Measurements from ENCODE around the gene HOXD9.

Gene HOXD9

DNA sequence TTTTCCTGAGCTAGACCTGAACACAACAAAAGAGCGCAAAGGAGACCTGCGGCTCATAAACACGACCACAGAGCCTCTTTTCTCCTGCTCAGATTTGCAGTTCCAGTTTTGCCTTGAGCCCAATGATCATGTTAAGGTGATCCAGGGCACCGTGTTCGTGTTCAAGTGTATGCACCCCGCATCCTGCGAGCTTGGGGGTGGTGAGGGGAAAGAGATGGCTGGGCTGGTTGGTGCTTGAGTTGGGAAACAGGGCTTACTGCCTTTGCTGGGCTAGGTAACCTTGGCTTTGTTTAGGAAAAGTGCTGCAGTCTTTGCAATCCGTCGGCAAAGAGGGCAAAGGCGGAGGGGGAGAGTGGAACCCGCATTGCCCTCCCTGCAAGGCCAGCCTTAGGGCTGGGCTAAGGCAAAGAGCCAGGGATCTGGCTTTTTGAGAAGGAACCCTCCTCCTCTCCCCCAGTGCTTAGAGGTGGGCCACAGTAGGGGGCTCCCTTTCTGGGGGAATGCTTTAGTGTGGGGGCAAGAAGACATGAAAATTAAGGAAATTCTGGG is 4.6 kb upstream of the HOXD9 start:
- ATAC-seq (ENCODE audit: low read depth) (no peak), DNase-seq (ENCODE audit: low spot score in 2 of 2) (no peak)
- Mint-ChIP-seq H3K4me1 (peaks cover 4% of the 10 kb centered on the region), H3K36me3 (no peaks in the 10 kb centered on the region), H3K4me3 (no peak overlapping the region), H3K9me3 (no peaks in the 10 kb centered on the region), H3K27ac (no peak overlapping the region), H3K27me3 (peaks cover 35% of the 10 kb centered on the region)

DNA sequence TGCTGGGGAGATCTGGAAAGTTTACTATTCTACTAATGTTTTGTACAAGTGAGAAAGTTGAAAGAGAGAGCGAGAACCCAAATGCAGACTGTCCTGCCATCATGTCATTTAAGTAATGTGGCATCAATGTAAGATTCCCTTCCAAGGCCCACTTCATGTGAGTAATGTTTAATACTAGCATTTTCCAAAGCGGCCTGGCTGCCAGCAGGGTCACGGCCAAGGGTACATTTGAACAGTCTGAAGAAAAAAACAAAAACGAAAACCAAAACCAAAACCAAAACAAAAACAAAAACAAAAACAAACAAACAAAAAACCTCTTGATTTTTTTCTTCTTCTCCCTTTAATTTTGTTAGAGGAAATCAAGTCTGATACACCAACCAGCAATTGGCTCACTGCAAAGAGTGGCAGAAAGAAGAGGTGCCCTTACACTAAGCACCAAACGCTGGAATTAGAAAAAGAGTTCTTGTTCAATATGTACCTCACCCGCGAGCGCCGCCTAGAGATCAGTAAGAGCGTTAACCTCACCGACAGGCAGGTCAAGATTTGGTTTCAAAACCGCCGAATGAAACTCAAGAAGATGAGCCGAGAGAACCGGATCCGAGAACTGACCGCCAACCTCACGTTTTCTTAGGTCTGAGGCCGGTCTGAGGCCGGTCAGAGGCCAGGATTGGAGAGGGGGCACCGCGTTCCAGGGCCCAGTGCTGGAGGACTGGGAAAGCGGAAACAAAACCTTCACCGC is 3.7 kb upstream of the HOXD9 start:
- no peaks in the 10 kb centered on the region for H3K9me3 Mint-ChIP-seq
- no peaks in the 10 kb centered on the region for H3K36me3 Mint-ChIP-seq
- H3K4me3 Mint-ChIP-seq: no peak overlapping the region
- peaks cover 4% of the 10 kb centered on the region for H3K4me1 Mint-ChIP-seq
- no peak overlapping the region for H3K27ac Mint-ChIP-seq
- no peak for ATAC-seq (ENCODE audit: low read depth)
- H3K27me3 Mint-ChIP-seq: peaks cover 36% of the 10 kb centered on the region
- no peak for DNase-seq (ENCODE audit: low spot score in 2 of 2)

DNA sequence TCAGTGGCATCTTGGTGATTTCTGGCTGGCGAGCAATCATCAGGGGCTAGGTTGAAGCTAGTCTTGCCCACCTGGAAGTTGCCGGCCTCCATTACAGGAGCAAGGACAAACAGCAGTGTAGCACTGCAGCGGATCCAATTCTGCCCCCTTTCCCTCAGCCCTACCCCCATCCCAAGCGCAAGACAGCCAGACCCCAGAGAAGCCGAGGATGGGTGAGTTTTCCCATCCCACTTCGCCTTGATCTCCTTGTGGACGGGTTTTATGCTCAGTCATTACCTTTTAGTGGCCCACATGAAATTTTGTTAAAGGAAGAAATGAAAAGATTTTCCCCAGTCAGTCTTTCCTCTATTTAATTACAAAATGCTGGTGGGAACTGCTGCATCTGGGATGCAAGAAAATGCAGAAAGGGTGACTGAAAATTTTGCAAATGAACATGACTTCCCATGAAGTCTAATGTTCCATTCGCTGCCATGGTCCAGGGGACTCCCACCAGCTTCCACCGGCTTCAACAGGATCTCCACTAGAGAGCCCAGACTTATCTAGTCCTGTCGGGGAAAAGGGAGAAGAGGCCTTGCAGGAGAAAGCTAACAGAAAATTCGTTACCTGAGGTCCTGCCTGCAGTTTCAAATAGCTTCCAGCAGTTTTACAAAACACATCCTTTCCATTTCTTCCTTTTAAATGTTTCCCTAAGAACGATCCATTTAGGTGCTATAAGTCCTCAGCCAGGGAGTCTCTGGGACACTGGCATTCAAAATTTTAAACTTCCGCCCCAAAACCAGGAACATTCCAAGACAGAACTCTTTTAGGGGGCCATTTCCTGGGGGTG is 1.9 kb upstream of the HOXD9 start:
- Mint-ChIP-seq H3K9me3 (no peaks in the 10 kb centered on the region), H3K27me3 (peaks cover 41% of the 10 kb centered on the region), H3K4me1 (peaks cover 4% of the 10 kb centered on the region), H3K36me3 (no peaks in the 10 kb centered on the region), H3K27ac (no peak overlapping the region), H3K4me3 (no peak overlapping the region)
- DNase-seq (ENCODE audit: low spot score in 2 of 2): no peak
- ATAC-seq (ENCODE audit: low read depth): no peak

DNA sequence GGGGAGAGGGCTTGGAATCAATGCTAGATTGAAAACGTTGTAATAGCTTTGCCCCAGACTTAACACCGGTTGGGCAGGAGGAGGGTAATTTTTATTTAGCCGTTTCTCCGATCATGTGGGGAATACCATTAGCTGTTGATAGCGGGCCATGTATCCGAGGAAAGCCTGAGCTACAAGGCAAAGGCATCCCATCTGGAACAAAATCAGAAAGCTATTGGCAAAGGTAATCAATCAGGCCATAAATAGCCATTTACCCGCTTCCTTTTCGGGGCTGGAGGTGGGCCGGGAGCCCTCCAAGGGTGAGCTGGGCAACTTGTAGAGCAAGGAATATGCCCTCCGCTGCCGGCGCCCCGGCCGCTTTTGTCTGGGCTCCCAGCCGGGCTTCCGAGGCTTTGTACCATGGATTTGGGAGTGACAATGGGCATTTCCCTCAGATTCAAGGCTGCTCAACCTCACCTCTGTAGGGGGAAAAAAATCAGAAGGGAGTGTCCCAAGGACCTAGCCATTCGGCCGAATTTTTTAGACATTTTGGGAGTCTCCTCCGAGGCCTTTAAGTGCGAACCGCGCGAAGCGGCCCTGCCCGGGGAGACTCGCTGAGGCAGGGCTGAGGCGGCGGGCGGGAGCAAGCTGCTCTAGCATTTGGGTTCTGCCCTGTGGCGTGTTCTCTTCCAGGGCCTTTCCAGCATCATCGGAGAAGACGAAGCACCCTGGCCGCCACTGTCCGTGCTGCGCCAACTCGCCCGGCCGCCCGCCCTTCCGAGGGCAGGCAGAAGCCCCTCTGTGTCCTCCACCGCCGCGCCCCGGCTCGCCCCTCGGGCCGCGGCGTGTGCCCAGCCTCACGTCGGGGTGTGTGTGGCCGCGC is 1.1 kb upstream of the HOXD9 start:
- ATAC-seq (ENCODE audit: low read depth): no peak
- Mint-ChIP-seq H3K4me3 (no peak overlapping the region), H3K27ac (no peak overlapping the region)

DNA sequence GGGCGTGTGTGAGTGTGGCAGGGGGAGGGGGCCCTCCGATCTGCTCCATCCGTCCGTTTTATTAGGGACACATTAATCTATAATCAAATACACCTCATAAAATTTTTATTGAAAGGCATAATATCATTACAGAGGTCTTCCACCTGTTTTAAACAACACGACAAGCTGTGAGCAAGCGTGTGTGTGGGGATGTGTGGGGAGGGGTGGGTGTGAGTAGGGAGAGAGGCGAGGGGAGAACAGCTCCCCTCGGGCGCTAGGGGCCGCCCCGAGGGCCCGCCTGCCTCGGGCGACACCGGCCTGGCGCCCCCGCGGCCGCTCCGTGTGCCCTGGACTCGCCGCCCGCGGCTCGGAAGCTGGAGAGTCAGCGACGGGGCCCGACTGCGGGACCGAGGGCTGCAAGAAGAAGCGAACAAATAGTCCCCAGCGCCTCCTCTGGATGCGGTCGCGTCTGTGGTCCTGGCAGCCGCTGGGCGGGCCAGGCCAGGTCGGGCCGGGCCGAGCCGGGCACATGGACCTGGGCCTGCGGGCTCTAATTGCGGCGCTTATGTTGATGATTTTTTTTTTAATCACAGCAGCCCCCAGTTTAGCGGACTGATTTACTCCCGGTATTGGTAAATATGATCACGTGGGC is 352 bp upstream of the HOXD9 start:
- peaks cover 4% of the 10 kb centered on the region for H3K4me1 Mint-ChIP-seq
- H3K4me3 Mint-ChIP-seq: no peak overlapping the region
- no peaks in the 10 kb centered on the region for H3K9me3 Mint-ChIP-seq
- H3K27me3 Mint-ChIP-seq: peaks cover 35% of the 10 kb centered on the region
- H3K36me3 Mint-ChIP-seq: no peaks in the 10 kb centered on the region
- H3K27ac Mint-ChIP-seq: no peak overlapping the region
- DNase-seq (ENCODE audit: low spot score in 2 of 2): no peak
- ATAC-seq (ENCODE audit: low read depth): no peak

More for the DNA sequence above, 1.1 kb upstream of the HOXD9 start:
- peaks cover 40% of the 10 kb centered on the region for H3K27me3 Mint-ChIP-seq
- no peak for DNase-seq (ENCODE audit: low spot score in 2 of 2)
- no peaks in the 10 kb centered on the region for H3K9me3 Mint-ChIP-seq
- no peaks in the 10 kb centered on the region for H3K36me3 Mint-ChIP-seq
- H3K4me1 Mint-ChIP-seq: peaks cover 4% of the 10 kb centered on the region

DNA sequence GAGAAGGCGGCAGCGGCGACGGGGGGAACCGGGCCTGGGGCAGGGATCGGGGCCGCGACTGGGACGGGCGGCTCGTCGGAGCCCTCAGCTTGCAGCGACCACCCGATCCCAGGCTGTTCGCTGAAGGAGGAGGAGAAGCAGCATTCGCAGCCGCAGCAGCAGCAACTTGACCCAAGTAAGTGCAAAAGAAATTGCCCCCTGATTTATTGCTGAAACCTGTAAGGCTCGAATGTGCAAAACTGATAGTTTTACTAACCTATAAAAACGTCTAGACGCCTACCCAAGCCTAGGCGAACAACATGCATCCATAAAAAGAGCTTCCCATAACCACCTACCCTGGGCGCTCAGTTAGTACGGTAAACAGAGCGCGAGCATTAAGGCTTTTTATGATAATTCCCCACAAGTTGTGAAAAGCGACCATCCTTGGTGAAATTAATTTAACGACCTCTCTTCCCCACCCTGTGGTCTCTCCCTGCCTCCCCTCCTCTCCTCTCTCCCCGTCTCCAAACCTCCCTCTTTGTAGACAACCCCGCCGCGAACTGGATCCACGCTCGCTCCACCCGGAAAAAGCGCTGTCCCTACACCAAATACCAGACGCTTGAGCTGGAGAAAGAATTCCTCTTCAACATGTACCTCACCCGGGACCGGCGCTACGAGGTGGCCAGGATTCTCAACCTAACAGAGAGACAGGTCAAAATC is 1.0 kb downstream of the HOXD9 start:
- ATAC-seq (ENCODE audit: low read depth) (no peak), DNase-seq (ENCODE audit: low spot score in 2 of 2) (no peak)
- Mint-ChIP-seq H3K27ac (no peak overlapping the region), H3K9me3 (no peaks in the 10 kb centered on the region), H3K36me3 (no peaks in the 10 kb centered on the region), H3K4me3 (no peak overlapping the region), H3K4me1 (peaks cover 2% of the 10 kb centered on the region), H3K27me3 (peaks cover 36% of the 10 kb centered on the region)

DNA sequence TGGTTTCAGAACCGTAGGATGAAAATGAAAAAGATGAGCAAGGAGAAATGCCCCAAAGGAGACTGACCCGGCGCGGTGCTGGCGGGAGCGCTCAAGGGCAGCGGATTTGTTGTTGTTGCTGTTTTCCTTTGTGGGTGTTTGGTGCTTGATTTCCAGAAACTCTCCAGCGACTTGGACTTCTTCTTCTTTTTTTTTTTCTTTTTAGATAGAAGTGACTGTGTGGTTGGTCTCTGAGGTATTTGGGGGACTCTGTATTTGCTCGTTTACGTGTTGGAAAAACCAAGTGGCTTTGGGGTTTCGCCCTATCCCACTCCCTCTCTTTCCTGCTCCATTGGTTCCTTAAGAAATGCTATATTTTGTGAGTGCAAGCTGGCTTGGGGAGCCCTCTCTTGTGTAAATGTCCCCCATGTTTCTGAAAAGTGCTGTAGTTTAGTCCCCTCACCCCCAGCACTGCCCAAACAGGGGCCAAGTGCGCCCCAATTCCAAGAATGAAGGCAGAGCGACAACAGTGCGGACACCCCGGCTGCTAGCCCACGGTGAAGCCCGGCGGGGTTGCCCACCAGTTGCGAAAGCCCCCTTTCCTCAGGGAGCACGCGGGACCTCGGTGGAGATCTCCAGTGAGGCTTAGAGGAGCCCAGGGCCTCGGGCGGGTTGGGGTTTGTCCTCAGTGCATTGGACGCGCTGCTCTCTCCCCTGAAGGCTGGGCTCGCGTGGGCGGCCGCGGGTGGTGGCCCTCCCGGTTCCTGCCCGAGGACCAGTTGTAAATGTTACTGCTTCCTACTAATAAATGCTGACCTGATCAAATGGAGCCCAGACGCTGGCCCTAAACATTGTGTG is 1.8 kb downstream of the HOXD9 start:
- Mint-ChIP-seq H3K9me3 (no peaks in the 10 kb centered on the region), H3K27me3 (peaks cover 34% of the 10 kb centered on the region), H3K4me1 (peaks cover 2% of the 10 kb centered on the region), H3K27ac (peak overlapping the region; percentile 24), H3K36me3 (no peaks in the 10 kb centered on the region), H3K4me3 (no peak overlapping the region)
- DNase-seq (ENCODE audit: low spot score in 2 of 2) (no peak), ATAC-seq (ENCODE audit: low read depth) (no peak)

DNA sequence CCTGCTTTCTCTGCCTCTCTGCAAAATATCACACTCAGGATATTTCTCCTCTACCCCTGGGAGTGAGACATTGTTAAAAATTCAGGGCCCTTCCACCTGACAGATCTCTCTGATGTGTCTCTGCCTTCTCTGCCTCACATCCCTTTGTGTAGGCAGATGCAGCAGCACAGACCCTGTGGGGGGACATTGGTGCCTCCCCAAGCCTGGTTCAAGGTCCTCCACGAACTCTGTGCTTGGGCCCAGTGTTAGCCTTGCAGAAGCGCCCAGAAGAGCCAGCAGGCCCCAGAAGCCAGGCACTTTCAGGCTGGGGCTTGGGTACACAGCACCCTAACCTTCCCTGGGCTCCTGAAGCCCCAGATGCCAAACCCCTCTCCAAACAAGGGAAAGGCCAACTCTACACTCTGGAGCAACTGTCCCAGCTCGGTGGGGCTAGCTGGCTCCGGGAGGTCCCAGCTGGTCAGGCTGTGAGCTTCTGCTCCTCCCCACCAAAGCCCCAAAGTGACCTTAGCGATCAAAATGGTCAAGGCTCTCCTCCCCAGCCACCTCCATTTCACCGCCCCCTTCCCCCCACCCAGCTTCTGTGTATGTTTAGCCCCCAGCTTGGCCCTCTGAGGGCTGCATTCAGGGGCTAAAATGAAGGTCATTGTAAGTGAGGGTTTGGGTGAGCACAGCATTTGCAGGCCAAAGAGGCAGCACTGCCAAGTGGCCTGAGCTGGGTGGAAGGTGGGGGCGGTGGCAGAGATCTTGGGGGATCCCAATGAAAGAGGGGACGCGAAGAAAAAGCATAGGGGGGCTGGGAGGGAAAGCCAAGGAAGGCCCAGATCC is 2.6 kb downstream of the HOXD9 start:
- ATAC-seq (ENCODE audit: low read depth) (no peak), DNase-seq (ENCODE audit: low spot score in 2 of 2) (no peak)
- Mint-ChIP-seq H3K4me3 (no peak overlapping the region), H3K27ac (peak overlapping the region; percentile 24), H3K9me3 (no peaks in the 10 kb centered on the region), H3K27me3 (peaks cover 27% of the 10 kb centered on the region), H3K4me1 (peaks cover 2% of the 10 kb centered on the region), H3K36me3 (no peaks in the 10 kb centered on the region)

DNA sequence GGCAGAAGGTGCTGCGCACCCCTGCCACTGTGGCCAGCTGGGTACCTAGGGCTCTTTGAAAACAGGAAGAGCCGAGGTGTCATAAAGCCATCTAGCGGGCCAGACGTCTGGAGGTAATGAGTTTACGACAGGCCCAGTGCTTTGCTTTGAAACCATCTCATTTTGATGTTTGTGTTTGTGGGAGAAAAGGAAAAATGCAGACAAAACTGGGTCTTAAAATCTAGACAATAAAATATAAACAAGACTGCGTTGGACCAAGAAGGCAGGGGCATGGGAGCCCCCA is 3.2 kb downstream of the HOXD9 start:
- Mint-ChIP-seq H3K36me3 (no peaks in the 10 kb centered on the region), H3K27me3 (peaks cover 24% of the 10 kb centered on the region), H3K9me3 (no peaks in the 10 kb centered on the region), H3K4me3 (no peak overlapping the region), H3K27ac (no peak overlapping the region), H3K4me1 (peaks cover 2% of the 10 kb centered on the region)
- ATAC-seq (ENCODE audit: low read depth) (no peak), DNase-seq (ENCODE audit: low spot score in 2 of 2) (no peak)

DNA sequence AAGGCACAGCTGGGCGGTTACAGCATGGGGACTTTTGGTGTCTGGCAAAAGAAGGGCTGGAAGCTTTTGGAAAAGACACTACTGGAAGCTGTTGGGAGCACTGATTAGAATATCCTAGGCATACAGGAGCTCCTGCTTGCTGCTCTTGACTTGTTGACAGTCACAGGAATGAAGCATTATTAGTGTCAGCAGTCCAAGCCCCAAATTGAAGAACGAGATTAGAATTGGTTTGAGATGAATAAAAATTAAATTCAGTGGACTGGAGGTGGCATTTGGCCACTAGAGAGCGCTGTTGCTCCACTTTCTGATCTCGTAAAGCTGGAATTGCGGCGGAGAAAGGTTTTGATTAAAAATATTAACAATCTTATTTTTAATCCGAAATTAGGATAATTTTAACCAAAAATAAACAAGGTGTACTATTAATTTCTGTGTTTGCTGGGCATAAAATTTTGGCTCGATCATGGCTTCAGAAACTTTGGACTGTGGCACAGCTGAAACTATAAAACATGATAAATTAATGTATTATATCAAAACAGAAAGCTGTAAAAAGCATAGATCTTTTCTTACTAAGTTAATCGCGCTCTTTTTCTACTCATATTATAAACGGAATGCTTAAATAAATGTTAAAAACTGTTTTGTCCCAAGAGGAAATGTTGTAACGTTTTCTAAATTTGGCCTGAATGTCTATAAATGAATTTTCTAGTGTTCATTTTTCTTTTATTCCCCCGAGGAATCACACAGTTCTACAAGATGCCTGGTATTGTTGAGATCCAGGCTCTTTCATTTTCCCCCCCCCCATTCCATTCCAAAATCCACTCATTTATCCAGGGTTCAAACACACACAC is 4.6 kb downstream of the HOXD9 start:
- Mint-ChIP-seq H3K27ac (peak overlapping the region; percentile 78), H3K27me3 (peaks cover 30% of the 10 kb centered on the region), H3K4me3 (no peak overlapping the region), H3K36me3 (peaks cover 2% of the 10 kb centered on the region), H3K9me3 (no peaks in the 10 kb centered on the region), H3K4me1 (peaks cover 2% of the 10 kb centered on the region)
- peak; percentile 66 to 74 for DNase-seq (ENCODE audit: low spot score in 2 of 2)
- peak; percentile 37 for ATAC-seq (ENCODE audit: low read depth)

DNA sequence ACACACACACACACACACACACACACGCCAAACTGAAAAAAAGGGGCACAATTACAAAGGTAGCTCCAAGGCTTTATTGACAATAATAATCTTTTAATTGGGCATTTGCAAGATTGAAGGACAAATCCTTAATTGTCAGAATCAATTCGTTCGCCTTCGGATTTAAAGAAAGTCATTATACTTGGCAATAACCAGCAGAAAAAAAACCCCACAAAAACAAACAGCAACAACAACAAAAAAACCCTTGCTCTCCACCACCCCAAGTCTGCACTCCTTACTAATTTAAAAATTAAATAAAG is 5.2 kb downstream of the HOXD9 start:
- no peak for ATAC-seq (ENCODE audit: low read depth)
- no peak for DNase-seq (ENCODE audit: low spot score in 2 of 2)
- no peak overlapping the region for H3K4me3 Mint-ChIP-seq
- H3K4me1 Mint-ChIP-seq: peaks cover 5% of the 10 kb centered on the region
- peak overlapping the region; percentile 78 for H3K27ac Mint-ChIP-seq
- peaks cover 34% of the 10 kb centered on the region for H3K27me3 Mint-ChIP-seq
- no peaks in the 10 kb centered on the region for H3K9me3 Mint-ChIP-seq
- H3K36me3 Mint-ChIP-seq: peaks cover 2% of the 10 kb centered on the region

Measured in memory B cell (primary cell).